HG03460 (cell line): ENCODE data around the gene HOXC9.
"Not testable (repeated sequence)": the region's sequence is repeated elsewhere in the genome, so short reads cannot be mapped to it uniquely, and the experiment has no call there.

ENCODE experiments used
- ATAC-seq: cut with Tn5 transposase; IDR thresholded peaks from one replicate; pipeline ENCODE4 v1.9.1; 2021; ENCODE audit not compliant: unreplicated experiment

Gene HOXC9

DNA sequence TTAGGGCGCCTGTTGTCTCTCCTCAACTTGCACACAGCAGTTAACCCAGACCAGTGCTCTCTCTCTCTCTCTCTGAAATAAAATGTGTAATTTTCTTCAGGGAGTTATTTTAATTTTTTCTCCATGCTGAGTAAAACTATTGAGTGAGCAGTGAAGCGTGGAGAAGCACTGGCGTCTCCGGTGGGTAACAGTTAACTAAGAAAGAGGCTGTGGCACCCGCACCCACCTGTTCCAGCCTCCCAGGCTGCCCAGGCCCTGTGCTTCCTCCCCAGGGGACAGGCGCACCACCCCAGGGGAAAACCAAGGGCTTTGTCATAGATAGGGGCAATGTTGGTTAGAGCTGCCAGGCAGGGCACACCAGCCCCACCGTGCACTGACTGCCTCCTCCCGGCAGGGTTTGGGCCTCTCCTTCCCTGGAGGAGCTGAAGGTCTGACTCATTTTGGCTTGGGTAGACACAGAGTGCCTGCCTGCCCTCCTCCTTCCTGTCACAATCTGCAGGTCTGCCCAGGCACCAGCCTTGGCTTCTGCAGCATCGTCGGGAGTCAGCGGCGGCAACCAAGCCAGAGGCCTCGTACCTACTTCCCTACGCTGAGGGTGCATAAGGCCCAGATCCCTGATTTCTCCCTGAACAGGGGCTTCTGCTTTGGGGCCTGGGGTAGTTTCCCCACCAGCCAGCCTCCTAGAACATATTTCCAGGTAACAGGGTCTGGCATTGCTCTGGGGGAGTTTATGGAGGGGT is 36.8 kb downstream of the HOXC9 start:
- ATAC-seq = no peak

DNA sequence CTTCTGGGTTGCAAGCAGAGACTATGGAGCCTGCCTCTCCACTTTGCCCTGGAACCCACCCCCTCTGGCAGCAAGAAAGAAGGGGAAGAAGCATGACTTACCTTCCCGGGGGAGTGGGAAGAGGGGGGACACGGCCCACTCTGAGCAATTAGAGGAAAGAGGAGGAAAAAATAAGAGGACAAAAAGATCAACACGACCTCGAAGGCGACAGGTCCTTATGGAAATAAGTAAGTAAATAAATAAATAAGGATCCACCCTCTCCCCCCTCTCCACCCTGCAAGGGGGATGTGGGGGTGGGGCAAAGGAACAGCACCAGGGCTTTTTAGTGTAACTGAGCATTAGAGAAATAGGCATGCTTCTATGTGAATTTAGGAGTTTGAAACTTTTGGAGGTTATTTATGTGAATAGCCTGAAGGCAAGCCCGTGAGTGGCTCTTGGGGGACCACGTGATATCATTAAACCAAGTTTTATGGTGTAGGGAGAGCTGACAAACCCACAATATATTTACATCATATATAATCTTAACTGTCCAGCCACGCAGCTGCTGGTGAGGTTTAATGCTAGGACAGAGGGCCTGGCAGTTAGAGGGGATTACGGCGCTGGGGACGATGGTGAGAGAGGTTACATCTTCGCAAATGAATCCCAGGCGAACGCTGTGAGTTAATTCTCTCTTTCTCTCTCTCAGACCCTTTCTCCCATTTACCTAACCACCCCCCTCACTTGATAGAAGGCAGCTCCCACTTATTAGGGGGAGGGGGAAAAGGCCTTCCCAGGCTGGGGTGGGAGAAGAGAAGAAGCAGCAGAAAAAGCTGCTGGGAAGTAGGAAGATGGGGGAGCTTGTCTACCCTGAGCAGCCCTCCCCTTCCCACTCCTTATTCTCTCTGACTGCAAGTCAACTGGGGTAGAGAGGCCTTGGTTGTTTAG is 37.7 kb downstream of the HOXC9 start:
- ATAC-seq = no peak

DNA sequence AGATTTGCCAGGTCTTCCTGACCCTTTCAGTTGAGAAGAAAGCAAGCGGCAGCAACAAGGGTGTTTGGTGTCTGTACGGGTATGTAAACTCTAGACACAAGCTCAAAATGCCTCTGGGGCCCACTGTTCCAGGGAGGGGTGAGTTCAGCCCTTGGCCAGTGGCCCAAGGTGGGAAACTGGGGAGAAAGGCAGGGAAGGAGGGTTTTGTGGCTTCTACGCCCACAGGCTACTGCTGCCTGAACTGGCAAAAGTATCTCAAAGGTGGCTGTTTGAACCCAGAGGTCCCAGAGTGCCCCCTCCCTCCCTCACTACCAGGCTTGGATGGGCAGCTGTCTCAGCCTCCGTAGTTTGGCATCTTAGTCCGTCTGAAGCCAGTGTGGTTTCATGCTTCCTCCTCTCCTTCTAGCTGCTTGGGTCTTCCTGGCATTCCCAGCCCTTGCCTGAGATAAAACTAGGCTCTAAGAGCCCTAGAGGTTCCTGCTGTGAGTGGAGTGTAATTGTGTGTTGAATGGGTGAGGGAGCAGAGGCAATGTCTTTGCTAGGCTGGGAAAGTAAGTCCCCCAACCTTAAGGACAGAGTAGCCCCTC is 38.4 kb downstream of the HOXC9 start:
- no peak for ATAC-seq

DNA sequence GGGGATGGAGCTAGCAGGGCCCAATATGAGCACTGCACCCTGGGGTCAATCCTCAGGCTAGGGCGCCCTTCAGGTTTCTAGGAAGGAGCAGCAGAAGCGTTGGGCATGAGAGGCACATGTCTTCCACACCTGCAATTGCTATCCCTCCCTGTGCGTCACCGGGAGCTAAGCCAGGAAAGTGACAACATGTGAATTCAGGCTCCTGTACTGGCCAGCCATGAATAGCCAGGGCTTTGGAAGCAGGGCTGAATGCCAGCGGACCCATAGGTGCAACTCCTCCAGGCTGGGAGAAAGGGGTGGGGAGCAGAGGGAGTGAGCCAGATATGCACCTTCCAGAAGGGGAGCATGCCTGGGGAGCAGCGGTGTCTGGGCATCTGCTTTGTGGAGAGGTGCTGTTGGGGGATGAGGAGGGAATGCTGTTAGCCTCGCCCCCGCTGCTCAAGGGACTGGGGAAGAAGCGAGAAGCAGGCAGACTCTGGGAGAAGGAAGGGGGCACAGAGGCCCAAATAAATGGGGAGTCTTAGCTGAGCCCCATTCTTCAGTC is 39.0 kb downstream of the HOXC9 start:
- ATAC-seq = no peak

DNA sequence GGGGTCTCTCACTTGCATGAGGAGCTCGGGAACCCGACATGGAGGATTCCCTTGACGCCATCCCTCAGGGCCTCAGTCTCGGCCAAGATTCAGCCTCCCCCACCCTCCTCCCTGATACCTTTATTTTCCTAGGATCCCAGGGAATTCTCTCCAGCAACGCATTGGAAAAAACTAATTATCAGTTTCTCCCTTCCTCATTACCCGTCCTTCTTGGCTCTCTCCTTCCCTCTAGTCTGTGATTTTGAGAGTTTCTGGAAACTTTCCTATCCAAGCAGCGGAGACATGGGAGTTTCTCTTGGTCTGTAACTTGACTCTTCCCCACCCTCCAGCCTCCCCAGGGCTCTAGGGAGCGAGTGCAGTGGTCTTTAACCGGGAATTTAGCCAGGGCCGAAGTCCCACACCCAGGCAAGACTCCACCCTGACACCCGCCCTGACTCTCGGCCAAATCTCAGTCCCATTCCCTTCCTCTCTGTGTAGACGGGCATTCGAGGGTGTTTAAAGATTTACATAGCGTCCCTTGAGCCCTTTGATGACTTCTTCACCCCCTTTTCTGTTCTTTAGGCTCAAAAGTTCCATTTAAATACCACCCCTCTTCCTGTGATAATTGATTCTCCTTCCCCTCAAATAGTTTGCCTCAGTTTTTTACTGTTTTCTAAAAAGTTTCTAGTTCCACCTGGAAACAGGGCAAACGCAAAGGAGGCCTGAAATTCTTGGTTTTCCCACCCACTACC is 39.6 kb downstream of the HOXC9 start:
- no peak for ATAC-seq

DNA sequence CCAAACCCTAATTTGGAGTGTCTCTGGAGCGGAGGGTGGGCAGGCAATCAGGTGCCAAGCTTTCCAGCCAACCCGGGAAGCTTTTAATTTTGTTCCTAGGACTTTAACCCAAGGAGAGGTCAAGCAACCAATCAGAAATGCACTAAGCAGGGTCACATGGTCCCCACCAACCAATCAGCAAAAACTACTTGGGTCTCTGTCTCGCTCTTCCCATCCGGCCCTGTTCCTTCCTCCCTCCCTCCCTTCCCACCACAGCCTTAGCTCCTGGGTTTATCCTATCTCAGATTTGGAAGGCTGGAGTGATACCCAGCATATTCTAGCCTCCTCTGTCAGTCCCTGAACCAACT is 40.2 kb downstream of the HOXC9 start:
- ATAC-seq = no peak

DNA sequence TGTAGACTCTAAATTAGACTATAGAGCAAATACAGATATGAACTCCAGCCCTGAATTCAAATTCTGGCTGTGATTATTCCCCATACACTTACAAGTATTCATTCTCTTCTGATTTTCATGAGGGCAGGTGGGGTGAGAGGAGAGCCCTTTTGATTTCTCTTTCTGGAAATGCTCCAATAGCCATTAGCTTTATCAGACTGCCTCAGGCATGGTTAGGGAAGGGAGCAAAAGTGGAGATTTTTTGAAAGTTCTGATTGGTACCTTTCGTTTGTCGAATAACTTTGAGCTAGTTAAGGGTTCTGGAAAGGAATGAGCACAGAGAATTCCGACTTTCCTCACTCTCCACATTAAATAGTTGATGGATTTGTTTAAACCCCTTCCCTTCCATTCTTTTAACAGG is 40.7 kb downstream of the HOXC9 start:
- ATAC-seq = no peak

DNA sequence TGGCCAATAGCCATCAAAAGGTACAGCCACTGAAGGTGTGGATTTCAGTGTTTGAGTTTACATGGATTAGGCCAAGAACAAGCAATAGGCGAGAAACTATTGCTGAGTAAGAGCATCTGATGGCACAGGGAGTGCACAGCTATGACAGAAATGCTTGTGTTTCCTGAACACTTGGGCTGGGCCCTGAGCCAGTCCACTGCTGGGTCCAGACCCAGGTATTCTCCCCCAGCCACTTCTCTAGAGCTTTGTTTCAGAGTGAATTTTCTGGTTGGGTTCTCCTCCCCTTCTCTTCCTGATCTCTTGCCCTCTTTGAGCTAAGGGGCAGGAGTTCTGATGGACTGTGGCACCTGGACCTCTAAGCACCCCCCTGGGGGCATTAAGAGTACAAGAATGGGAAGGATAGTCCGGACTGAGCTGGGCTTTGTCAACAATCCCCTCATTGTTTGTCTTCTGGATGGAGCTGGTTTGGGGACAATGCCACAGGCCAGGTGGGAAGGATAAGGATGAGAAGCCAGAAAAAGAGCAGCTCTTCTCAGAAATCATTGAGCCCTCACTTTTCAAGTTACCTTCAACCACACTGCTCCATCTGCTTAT is 41.2 kb downstream of the HOXC9 start:
- no peak for ATAC-seq

DNA sequence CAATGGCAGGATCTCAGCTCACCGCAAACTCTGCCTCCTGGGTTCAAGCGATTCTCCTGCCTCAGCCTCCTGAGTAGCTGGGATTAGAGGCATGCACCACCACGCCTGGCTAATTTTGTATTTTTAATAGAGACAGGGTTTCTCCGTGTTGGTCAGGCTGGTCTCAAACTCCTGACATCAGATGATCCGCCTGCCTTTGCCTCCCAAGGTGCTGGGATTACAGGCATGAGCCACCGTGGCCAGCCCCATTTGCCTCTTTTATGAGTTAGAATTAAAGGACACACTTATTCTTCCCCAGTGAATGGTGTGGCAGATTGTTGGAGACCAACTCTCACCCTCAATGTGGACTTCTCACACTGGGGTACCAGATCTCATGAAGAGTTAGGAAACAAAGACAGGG is 42.1 kb downstream of the HOXC9 start:
- ATAC-seq = not testable (repeated sequence)

DNA sequence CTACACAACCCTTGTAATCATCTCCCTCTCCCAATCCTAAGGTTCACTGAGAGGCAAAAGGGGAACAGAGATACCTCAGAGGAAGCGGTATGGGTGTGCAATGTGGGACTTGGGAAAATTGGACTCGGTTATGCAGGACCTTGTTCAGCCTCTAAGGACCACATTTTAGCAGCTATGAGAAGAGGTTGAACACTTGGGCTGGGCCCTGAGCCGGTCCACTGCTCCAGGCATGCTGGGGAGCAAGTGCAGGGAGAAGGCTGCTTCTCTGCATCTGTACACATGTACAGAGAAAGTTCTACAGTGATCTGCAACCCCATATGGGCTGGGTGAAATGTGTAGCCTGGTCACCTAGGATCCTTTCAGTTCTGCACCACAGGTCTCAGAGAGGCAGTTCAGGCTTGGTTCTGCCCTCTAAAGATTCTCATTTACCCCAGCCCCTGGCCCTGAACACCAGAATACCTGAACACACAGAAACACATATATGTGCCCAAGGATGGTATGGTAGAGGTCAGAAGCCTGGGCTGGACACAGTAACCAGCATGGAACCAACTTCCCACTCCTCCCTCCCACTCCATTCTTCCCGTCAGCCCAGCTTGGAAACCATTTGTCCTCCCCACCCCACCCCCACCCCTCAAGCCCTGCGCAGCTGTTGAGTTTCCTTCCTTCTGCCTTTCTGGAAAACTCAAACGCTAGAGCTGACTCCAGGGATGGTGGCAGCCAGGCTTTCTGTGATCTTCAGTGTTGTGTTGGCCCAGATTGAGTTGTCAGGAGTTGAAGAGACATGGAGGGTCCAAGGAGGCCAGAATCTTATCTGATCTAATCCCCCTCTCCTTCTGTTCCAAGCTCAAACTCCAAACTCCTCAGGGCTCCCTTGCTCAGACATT is 43.3 kb downstream of the HOXC9 start:
- ATAC-seq = no peak

DNA sequence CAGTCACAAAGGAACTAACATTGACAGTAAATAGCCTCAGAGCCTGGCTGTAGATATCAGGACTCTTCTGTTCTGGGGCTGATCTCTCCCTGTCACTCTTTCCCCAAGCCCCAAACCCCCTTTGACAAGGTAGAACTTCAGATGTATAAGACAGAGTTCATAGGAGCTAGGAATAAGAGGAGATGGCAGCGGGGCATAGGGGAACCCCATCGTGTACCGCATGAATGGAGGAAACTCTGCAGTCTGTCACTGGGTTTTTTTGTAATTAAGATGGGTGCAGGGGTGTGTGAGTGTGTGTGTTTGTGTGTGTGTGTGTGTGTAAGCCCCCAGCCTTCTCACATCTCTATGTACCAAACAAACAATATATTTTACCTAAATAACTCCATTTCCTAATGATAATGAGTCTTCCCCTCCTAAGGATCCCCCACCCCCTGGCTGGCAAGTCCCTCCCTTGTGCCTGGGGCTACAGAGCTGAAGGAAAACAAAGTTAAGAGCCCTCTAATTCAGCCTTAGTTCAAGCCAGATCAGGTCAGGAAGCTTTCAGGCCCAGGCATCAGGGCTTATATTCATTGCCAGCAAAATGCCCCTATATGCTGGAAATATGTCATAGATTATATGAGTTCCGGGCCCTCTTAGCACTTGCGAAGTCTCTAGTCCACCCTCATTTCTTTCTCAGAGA is 44.6 kb downstream of the HOXC9 start:
- ATAC-seq = no peak

DNA sequence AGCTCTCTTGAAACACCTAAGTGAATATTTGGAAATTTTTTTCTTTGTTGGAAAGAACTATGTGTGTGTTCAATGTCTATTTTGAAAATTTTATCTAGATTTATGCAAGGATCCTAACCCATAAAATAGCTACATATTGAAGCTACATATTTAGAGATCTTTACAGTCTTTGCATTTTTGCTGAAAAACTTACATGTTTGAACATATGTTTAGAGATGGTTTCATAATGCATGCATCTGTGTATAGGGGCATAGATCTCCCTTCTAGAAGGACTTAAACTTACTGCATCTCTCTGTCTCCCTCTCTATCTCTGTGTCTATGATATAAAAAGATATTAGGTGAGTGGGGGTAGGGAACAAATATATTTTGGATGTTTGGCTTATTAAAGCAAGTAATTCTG is 45.4 kb downstream of the HOXC9 start:
- ATAC-seq = no peak

DNA sequence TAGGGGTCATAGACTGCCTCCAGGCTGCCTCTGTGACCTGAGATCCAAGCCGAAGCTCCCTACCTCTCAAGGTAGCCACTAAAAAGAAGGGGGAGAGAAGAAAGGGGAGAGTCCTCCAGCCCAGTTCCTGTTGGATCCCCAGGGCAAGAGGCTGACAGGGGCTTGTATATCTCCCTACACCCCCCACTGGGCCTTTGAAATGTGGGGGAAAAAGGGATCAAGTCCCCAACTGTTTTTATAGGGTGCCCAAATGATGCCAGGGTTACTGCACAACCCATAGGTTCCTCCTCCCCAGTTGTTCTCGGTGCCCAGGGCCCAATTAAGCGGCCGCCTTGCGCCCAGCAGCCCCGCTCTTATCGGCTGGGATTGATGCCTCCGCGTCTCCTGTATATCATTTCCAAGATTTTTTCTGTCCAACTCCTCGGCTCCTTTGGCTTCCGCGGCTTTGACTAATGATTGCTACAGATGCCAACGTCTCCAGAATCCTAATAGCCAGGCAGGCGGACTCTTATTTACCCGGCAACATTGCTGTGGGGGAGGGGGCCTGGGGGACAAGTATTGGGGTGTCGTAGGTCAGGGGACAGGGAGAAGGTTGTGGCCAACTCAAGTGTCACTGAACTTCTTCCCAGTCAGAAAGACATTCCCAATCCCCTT is 46.0 kb downstream of the HOXC9 start:
- no peak for ATAC-seq

DNA sequence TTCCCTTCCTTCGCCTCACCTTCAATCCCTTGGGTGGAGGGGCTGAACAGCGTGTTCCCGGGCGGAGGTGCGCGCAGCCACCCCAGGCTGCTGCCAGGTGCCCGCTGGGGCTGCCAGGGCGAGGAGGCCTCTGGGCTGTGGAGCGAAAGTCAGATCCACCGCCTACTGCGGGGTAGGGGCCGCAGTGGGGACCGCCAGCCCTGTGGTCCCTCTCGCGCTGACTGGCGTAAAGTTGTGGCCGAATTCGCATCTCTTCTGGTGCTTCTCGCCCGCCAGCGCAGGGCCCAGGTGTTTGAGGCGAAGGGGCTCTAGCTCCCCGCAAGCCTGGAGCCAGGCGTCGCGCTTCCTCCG is 46.8 kb downstream of the HOXC9 start:
- no peak for ATAC-seq

DNA sequence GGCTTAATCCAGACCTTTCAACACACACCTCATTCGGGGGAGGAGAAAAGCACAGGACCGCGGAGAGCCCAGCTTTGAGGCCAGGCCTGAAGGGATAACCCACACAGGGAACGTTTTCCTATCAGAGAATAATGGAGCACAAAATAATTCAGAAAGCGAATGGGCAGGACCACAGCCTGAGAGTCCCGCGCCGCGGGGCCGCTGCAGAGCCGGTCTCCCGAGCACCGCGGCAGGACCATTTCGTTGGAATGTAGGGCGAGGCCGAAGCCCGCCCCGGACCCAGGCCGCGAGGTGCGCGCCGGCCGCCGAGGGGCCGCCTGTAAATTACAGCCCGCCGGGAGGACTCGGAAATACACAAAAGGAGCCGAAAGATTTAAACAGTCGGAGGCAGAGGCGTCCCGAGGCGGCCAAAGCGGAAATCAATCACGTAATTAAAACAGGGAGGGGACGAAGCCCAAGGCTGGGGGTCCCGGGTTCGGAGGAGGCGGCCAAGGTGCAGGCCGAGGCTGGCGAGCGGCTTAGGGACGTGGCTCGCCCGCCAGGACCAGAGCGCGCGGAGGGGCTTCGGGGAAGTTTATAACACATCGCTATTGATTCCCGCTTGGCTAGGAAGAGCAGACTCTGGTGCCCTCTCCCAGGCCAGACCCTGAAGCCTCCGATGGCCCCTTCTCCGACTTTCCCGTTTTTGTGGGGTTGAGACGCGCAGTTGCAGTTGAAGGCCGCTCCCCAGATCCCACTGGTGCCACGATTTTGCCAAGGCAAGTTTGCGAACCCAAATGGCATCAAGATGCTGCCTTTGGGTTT is 47.4 kb downstream of the HOXC9 start:
- ATAC-seq = no peak

DNA sequence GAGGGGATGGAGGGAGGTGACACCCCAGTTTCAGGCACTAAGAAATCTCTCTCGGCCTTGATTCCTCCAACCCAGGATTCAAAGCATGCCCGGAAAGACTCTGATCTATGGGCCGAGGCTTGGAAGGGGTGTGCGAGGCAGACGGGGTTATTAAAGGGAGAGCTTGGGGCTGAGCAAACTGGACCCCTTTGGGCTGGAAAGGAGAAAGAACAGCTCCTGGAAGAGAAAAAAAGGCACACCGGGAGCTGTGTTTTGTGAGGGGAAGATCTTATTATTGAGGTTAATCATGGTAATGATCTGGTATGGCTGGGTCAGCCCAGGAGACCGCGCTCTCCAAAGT is 48.0 kb downstream of the HOXC9 start:
- no peak for ATAC-seq

DNA sequence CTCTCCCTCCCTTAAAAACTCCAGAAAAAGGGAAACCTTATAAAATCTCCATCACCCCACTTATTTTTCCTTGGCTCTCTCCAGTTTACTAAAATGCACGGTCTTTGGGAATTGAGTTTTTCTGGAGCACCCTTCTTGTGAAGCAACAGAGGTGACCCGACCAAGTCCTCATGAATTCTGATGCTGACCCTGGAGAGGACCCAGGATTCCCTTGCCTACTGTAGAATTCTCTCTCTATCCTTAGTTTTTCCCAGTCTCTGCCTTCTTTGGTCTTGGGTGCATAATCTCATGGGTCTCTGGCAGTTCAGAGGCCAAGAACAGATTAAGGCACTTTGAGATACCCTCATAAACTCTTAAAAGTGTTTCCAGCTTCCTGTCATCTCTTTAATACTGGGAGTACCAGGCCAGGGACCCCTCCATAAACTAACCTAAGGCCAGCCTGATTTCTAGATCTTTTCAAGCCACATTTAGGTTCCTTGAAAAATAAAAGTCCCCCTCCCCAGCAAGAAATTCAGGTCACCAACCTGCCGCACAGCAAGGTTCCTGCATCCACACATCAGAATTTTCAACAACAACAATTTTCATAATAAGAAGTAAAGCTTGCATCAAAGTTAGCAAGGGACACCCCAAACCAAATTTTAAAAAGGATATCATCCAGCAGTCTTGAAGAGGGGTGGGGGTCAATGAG is 48.6 kb downstream of the HOXC9 start:
- no peak for ATAC-seq
